Activated T-cell treated with anti-CD3 and anti-CD28 coated beads, Interleukin-2, amount 50 U/mL, for 24 hours (primary cell): ENCODE measurements around the gene DCAF10.
"Not testable (repeated sequence)": the region's sequence is repeated elsewhere in the genome, so short reads cannot be mapped to it uniquely, and the experiment has no call there.

Experiments used
- DNase-seq: peaks from one replicate; pipeline ENCODE4 v3.0.0-alpha.2; 2020
- H3K27ac Mint-ChIP-seq: 2 replicates; pipeline ENCODE4 v1.8.0; 2020; ENCODE audit warnings: mild to moderate bottlenecking, mixed read lengths
- H3K27me3 Mint-ChIP-seq: 2 replicates; pipeline ENCODE4 v1.8.0; 2020; ENCODE audit warnings: mixed read lengths
- H3K36me3 Mint-ChIP-seq: 2 replicates; pipeline ENCODE4 v1.8.0; 2020; ENCODE audit warnings: low read depth, mixed read lengths
- H3K4me1 Mint-ChIP-seq: 2 replicates; pipeline ENCODE4 v1.8.0; 2020; ENCODE audit warnings: low read depth, mixed read lengths
- H3K4me3 Mint-ChIP-seq: 2 replicates; pipeline ENCODE4 v1.8.0; 2020; ENCODE audit warnings: mild to moderate bottlenecking, moderate library complexity, mixed read lengths
- H3K9me3 Mint-ChIP-seq: 2 replicates; pipeline ENCODE4 v1.8.0; 2020; ENCODE audit warnings: mixed read lengths

DCAF10 gene

GRCh38 chr9:37800631-37801286 lies at the start of gene DCAF10:
TSS of gene DCAF10 (plus strand) at chr9:37800797. CDS start at chr9:37800867, 70 bp downstream.
- peaks cover 44% of the 10 kb centered on the region for H3K4me1 Mint-ChIP-seq
- H3K27me3 Mint-ChIP-seq = no peaks in the 10 kb centered on the region
- H3K27ac Mint-ChIP-seq = peak within 1 kb of the TSS; percentile 96
- peak; percentile 99 for DNase-seq
- H3K36me3 Mint-ChIP-seq = peaks cover 33% of the 10 kb centered on the region
- peak within 1 kb of the TSS; percentile 93 for H3K4me3 Mint-ChIP-seq
- H3K9me3 Mint-ChIP-seq = no peaks in the 10 kb centered on the region

GRCh38 chr9:37751186-37751585 lies 49.4 kb upstream of the DCAF10 start:
- Mint-ChIP-seq H3K9me3 (peaks cover 5% of the 10 kb centered on the region), H3K27ac (no peak overlapping the region), H3K4me3 (no peak overlapping the region), H3K4me1 (peaks cover 33% of the 10 kb centered on the region), H3K27me3 (no peaks in the 10 kb centered on the region), H3K36me3 (peaks cover 11% of the 10 kb centered on the region)
- DNase-seq = no peak

- H3K4me3 Mint-ChIP-seq, H3K9me3 Mint-ChIP-seq, DNase-seq, H3K27me3 Mint-ChIP-seq, H3K27ac Mint-ChIP-seq: not testable (repeated sequence)
- peaks cover 33% of the 10 kb centered on the region for H3K4me1 Mint-ChIP-seq
- H3K36me3 Mint-ChIP-seq = peaks cover 14% of the 10 kb centered on the region
These were observed 48.9 kb upstream of the DCAF10 start for GRCh38 chr9:37751704-37752103.

- H3K27me3 Mint-ChIP-seq, H3K27ac Mint-ChIP-seq, H3K4me3 Mint-ChIP-seq, DNase-seq, H3K9me3 Mint-ChIP-seq: not testable (repeated sequence)
- Mint-ChIP-seq H3K4me1 (peaks cover 33% of the 10 kb centered on the region), H3K36me3 (peaks cover 16% of the 10 kb centered on the region)
These were observed 48.5 kb upstream of the DCAF10 start for GRCh38 chr9:37752112-37752511.

GRCh38 chr9:37752642-37753488 lies 47.7 kb upstream of the DCAF10 start:
- no peak for DNase-seq
- Mint-ChIP-seq H3K9me3 (peaks cover 5% of the 10 kb centered on the region), H3K4me3 (peak overlapping the region; percentile 95), H3K27ac (peak overlapping the region; percentile 95), H3K36me3 (peaks cover 21% of the 10 kb centered on the region), H3K27me3 (no peaks in the 10 kb centered on the region), H3K4me1 (peaks cover 36% of the 10 kb centered on the region)

GRCh38 chr9:37753489-37754190 lies 47.0 kb upstream of the DCAF10 start, which contains the start of gene TRMT10B:
TSS of gene TRMT10B (plus strand) at chr9:37753805. CDS start at chr9:37761932, 8,127 bp downstream.
- Mint-ChIP-seq H3K4me3 (peak within 1 kb of the TSS; percentile 95), H3K27me3 (no peaks in the 10 kb centered on the region), H3K27ac (peak within 1 kb of the TSS; percentile 95), H3K9me3 (peaks cover 5% of the 10 kb centered on the region), H3K36me3 (peaks cover 21% of the 10 kb centered on the region), H3K4me1 (peaks cover 36% of the 10 kb centered on the region)
- DNase-seq = peak; percentile 86

GRCh38 chr9:37758747-37759146 lies 41.9 kb upstream of the DCAF10 start:
- DNase-seq = no peak
- Mint-ChIP-seq H3K36me3 (peaks cover 42% of the 10 kb centered on the region), H3K4me1 (peaks cover 27% of the 10 kb centered on the region), H3K9me3 (no peaks in the 10 kb centered on the region), H3K27ac (no peak overlapping the region), H3K4me3 (no peak overlapping the region), H3K27me3 (no peaks in the 10 kb centered on the region)

- Mint-ChIP-seq H3K36me3 (peaks cover 52% of the 10 kb centered on the region), H3K27ac (peak overlapping the region; percentile 17), H3K9me3 (no peaks in the 10 kb centered on the region), H3K4me3 (no peak overlapping the region), H3K4me1 (peaks cover 12% of the 10 kb centered on the region), H3K27me3 (no peaks in the 10 kb centered on the region)
- DNase-seq = no peak
These were observed 40.0 kb upstream of the DCAF10 start for GRCh38 chr9:37760416-37761161.

GRCh38 chr9:37761511-37761910 lies 39.1 kb upstream of the DCAF10 start:
- peaks cover 6% of the 10 kb centered on the region for H3K4me1 Mint-ChIP-seq
- H3K4me3 Mint-ChIP-seq = no peak overlapping the region
- H3K27me3 Mint-ChIP-seq = no peaks in the 10 kb centered on the region
- no peak overlapping the region for H3K27ac Mint-ChIP-seq
- H3K9me3 Mint-ChIP-seq = no peaks in the 10 kb centered on the region
- H3K36me3 Mint-ChIP-seq = peaks cover 52% of the 10 kb centered on the region
- no peak for DNase-seq

- H3K9me3 Mint-ChIP-seq, H3K27ac Mint-ChIP-seq, H3K4me1 Mint-ChIP-seq, DNase-seq, H3K27me3 Mint-ChIP-seq, H3K4me3 Mint-ChIP-seq: not testable (repeated sequence)
- H3K36me3 Mint-ChIP-seq = peaks cover 74% of the 10 kb centered on the region
These were observed 35.3 kb upstream of the DCAF10 start for GRCh38 chr9:37765263-37765662.

GRCh38 chr9:37769306-37769705 lies 31.3 kb upstream of the DCAF10 start:
- H3K4me1 Mint-ChIP-seq = no peaks in the 10 kb centered on the region
- H3K36me3 Mint-ChIP-seq = peaks cover 83% of the 10 kb centered on the region
- peak overlapping the region; percentile 53 for H3K27ac Mint-ChIP-seq
- no peaks in the 10 kb centered on the region for H3K27me3 Mint-ChIP-seq
- no peak overlapping the region for H3K4me3 Mint-ChIP-seq
- DNase-seq = no peak
- no peaks in the 10 kb centered on the region for H3K9me3 Mint-ChIP-seq

GRCh38 chr9:37769995-37770394 lies 30.6 kb upstream of the DCAF10 start:
- Mint-ChIP-seq H3K4me1 (no peaks in the 10 kb centered on the region), H3K9me3 (no peaks in the 10 kb centered on the region), H3K27ac (peak overlapping the region; percentile 24), H3K4me3 (no peak overlapping the region), H3K36me3 (peaks cover 84% of the 10 kb centered on the region), H3K27me3 (no peaks in the 10 kb centered on the region)
- DNase-seq = no peak

- Mint-ChIP-seq H3K36me3 (peaks cover 90% of the 10 kb centered on the region), H3K4me3 (no peak overlapping the region), H3K9me3 (no peaks in the 10 kb centered on the region), H3K27me3 (no peaks in the 10 kb centered on the region), H3K27ac (peak overlapping the region; percentile 27), H3K4me1 (peaks cover 3% of the 10 kb centered on the region)
- DNase-seq = no peak
These were observed 25.2 kb upstream of the DCAF10 start for GRCh38 chr9:37775216-37775919.
